CD4-positive, alpha-beta T cell treated with Interleukin-15 for 4 hours (primary cell): Measurements from ENCODE around the gene RBM15B.
"Not testable (repeated sequence)": the region's sequence is repeated elsewhere in the genome, so short reads cannot be mapped to it uniquely, and the experiment has no call there.

Source experiments
- DNase-seq: peaks from one replicate; pipeline ENCODE4 v3.0.0-alpha.2; 2020; ENCODE audit warnings: low spot score

Gene RBM15B

DNA sequence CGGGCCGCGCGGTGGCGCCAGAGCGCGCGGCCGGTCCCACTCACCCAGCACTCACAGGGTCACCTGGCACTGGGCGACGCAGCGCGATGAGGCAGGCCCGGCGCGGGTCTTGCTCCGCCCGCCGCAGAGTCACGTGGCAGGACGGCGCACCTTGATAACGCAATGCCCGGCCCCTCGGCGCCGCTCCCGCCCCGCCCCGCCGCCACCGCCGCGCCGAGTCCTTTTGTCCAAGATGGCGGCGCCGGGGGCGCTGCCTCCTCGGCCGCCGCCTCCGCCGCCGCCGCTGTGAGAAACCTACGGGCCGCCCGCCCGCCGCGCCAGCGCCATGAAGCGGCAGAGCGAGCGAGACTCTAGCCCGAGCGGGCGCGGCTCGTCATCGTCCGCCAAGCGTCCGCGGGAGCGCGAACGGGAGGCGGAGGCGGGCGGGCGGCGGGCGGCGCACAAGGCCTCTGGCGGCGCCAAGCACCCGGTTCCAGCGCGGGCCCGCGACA, at the start of gene RBM15B:
Gene RBM15B (plus strand): TSS at position 211 of the 491 bp plus-strand sequence. CDS start 115 bp downstream, at position 326.
- DNase-seq = peak; percentile 97

DNA sequence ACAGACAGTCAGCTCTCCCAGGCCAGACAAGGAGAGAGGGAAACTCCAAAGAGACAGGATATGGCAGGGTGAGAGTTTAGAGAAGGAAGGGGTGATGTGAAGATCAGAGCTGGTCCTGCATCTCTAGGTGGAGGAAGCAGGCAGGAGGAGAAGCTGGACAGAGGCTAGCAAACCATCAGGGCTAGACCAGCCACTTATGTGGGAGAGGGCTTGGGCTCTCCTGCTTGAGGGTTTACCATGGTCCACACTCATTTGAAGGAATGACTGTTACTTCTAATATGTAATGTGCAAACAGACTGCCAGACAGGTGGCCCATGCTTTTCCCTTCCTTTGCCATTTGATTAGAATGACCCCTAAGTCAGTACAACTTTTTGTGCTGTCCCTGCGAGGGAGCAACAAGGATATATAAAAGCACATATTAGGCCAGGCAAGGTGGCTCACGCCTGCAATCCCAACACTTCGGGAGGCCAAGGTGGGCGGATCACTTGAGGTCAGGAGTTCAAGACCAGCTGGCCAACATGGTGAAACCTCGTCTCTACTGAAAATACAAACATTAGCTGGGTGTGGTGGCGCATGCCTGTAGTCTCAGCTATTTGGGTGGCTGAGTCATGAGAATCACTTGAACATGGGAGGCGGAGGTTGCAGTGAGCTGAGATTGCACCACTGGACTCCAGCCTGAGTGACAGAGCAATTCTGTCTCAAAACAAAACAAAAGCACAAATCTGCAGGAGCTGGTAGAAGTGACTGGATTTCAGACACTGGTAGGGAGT, 47.0 kb upstream of the RBM15B start:
- DNase-seq = no peak

DNA sequence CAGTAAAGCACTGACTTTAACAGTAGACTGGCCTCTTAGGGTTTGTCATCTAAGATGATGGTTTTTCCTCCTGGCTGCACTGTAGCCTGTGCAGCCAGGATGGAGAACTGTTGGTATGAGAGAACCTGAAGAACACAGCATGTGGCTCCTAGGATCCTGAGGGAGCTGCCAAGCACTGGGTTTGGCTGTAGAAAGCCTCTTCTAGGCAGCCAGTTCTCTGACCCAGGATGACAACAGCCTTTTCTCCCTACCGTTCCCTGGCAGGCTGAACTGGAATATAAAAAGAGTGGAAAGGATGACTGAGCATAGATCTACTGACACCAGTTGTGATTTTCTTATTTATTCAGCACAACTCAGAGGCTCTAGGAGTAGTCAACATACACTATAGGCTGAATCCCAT, 40.3 kb upstream of the RBM15B start:
- DNase-seq = no peak

- DNase-seq = no peak
Measured at GRCh38 chr3:51353131-51353530, 38.0 kb upstream of the RBM15B start.

- DNase-seq = no peak
Measured at GRCh38 chr3:51353691-51354090, 37.4 kb upstream of the RBM15B start.

- no peak for DNase-seq
Measured at GRCh38 chr3:51354172-51354571, 36.9 kb upstream of the RBM15B start.

- no peak for DNase-seq
Measured at GRCh38 chr3:51354731-51355615, 36.1 kb upstream of the RBM15B start.

GRCh38 chr3:51355891-51356578, 35.0 kb upstream of the RBM15B start:
- DNase-seq = no peak

DNA sequence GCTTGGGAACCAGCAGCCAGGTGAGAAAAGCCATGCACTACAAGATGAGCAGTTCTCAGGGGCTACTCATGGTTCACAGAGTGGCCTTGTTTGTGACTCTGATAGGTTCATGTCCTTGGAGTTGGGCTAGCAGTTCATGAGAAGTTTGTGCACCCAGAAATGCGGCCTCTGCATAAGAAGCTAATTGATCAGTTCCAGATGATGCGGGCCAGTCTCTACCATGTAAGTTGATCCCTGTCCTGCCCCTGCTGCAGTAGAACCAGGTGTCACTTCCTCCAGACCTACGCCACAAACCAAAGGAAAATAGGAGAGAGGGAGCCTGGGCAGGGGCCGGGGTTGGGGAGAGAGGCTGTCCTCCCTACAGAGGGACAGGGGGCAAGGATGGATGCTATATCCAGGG, 33.2 kb upstream of the RBM15B start:
- no peak for DNase-seq

- no peak for DNase-seq
Measured at GRCh38 chr3:51358981-51359380, 32.1 kb upstream of the RBM15B start.

DNA sequence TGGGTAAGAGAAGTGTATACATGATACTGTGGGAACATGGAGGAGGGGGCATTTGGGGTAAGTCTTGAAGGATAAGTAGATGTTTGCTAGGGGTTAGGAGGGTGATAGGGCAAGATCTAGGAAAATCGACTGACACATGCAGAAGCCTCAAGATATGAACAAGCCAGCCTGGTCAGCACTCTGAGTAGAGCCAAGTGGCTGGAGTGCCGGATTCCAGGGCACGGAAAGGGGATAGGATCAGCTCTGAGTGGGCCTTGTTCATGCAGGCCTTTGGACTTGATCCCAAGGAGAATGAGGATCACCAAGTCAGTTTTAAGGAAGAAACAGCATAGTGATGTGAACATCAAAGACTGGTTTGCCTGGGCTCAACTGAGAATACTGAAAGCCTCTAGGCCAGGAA, 30.3 kb upstream of the RBM15B start:
- DNase-seq = no peak

DNA sequence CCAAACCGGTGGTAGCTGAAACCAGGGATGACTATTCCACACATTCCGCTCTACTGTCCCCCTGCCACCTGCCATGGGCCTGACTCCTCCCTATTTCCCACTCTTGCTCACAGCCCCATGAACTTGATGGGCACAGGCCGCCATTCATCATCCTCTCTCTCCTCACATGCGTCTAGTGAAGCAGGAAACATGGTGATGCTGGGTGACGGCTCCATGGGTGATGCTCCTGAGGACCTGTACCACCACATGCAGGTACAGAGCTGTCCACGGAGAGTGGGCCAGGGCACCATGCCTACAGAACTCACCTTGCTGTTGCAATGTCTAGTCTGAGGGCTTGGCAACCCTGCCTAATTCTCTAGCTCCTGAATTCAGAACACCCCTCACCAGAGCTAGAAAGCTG, 29.3 kb upstream of the RBM15B start:
- no peak for DNase-seq

DNA sequence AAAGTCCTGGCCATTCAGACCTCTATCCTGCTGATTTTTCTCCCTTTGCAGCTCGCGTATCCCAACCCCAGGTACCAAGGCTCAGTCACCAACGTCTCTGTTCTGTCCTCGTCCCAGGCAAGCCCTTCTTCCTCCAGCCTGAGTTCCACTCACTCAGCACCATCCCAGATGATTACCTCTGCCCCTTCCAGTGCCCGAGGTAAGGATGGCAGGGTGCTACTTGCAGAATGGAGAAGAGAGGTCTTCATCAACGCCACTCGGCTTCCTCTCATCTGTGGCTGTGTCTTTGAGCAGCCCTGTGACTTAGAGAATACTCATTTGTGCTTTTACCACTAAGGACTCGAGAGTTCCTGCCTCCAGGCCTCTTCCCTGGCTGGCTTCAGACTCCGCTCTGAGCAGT, 28.6 kb upstream of the RBM15B start:
- DNase-seq = no peak

GRCh38 chr3:51368276-51368675, 22.8 kb upstream of the RBM15B start:
- DNase-seq = not testable (repeated sequence)

DNA sequence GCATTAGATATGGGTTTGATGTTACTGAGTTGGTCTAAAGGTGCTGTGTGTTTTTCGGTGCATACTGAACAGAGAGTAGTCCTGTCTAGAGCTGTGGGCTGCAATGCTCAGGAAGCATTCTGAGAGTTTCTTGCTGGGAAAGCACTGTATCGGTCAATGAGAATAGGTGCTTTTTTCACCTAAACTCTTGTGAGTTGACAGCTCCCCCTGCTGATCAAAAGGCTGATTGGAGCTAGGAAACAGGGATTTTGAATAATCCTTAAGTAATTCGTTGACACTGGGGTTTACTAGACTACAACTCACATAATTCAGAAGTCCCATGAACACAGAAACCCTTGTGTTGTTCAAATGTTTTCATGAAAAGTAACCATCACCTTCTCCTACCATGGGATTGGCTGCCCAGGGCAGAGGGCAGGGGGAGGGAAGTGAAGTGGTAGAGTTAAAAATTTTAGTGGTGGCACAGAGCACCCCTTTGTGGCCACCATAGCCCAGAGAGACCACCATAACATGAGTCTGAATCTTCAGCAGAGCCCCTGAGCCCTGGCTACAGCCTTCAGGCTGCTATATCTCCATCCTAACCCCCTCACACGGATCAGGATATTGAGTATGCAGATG, 19.0 kb upstream of the RBM15B start:
- DNase-seq = peak; percentile 65

- no peak for DNase-seq
Measured at GRCh38 chr3:51373658-51374421, 17.2 kb upstream of the RBM15B start.

DNA sequence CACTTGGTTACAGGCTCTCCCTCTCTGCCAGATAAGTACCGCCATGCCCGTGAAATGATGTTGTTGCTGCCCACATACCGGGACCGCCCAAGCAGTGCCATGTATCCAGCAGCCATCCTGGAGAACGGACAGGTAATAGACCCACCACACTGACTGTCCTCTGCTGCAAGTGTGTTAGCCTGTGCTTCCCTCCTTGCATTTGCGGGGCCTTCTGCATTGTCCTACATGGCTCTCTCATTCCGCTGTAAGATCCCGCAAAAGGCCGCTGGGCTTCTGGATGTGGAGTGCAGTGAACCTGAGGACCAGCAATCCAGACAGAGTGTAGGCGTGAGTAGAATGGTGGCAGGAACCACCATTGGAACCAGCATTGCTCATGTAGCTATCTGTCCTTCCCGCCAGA, 16.6 kb upstream of the RBM15B start:
- DNase-seq = no peak

DNA sequence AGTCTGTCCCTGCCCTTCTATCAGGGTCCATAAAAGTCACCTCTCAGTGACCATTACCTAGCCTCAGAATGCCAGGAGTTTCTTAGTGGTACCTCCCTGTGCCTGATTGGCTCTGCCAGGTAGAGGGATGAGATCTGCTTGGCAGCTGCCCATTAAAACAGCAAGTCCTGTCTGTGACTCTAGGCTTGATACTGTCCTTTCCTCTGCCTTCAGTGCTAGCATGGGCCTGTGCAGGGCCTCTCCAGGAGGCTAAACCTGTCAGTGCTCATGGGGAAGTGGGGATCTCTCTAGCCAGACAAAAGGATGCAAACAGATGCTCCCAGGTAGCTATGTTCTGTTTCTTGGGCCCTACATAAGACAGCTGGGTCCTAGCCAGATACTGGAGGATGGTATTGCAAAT, 15.9 kb upstream of the RBM15B start:
- no peak for DNase-seq

DNA sequence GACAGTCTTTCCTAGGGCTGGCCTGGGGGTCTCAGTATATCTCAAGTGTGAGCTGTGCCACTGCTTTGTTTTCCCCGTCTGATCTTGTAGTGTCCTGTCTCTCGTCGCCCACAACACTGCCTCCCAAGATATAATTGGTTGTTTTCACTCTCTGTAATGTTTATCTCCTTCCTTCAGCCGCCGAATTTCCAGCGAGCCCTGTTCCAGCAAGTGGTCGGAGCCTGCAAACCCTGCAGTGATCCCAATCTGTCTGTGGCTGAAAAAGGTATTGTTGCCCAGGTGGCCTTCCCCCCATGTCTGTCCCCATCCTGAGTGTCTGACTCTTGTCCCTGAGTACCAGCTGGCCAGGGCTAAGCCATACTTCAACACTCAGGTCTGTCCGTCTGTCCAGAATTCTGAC, 15.5 kb upstream of the RBM15B start:
- no peak for DNase-seq

GRCh38 chr3:51378065-51378464, 13.0 kb upstream of the RBM15B start:
- no peak for DNase-seq

GRCh38 chr3:51378726-51379125, 12.4 kb upstream of the RBM15B start:
- no peak for DNase-seq
